ENCODE results near the gene GPSM3.

GRCh38 chr6:32214126-32214525 is 21.7 kb upstream of the GPSM3 start:
- no peak for TF ChIP-seq CTCF (IDR thresholded peaks at IDR 0.05)
- no peak for TF ChIP-seq EZH2 (IDR thresholded peaks at IDR 0.05)

Measured in neural progenitor cell (in vitro differentiated cells).